ENCODE data around the gene PRKCA. TPM values are rescaled to one million over a fixed set of nuclear protein-coding genes. Genes with fewer than 3 reads are reported as not detected.

The PRKCA gene
- total and polyA plus RNA-seq, 3 experiments from 2014 or later: 1.8 to 74.1 (median 73.9) TPM

DNA sequence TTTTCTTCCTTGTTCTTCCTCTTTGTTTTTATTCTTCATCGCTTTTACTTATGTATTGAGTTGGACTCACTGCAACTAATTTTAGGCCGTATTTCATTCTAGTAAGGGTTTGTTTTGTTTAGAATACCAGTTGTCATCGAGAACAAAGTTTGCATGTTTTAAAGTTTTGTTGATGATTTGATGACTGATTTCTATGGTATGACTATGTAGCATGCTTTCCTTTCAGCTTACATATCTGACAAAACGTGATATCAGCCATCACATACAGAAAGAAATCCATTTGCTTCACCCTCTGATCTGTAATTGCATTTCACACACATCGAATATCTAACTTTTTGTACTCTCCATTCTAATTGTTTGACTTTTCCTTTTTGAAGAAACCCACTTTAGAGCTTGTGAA lies 4.0 kb downstream of the PRKCA start:
- peak overlapping the region in 6 of 7 donors; percentile 9 to 74 (median 42) for H3K4me3 Mint-ChIP-seq
- Histone ChIP-seq H3K36me3 (ENCODE audit: insufficient read depth, low read length) (no peaks in the 10 kb centered on the region), H3K4me1 (ENCODE audit: insufficient read depth, low read length) (peaks cover 55% of the 10 kb centered on the region), H3K9me3 (ENCODE audit: low read length) (no peaks in the 10 kb centered on the region), H3K27me3 (ENCODE audit: insufficient read depth, low read length, poor library complexity, severe bottlenecking) (no peaks in the 10 kb centered on the region), H3K27ac (ENCODE audit: low read depth, low read length) (no peak overlapping the region), H3K4me3 (ENCODE audit: low read length) (no peak overlapping the region)
- no peak for DNase-seq
- no peaks in the 10 kb centered on the region for H3K9me3 Mint-ChIP-seq
- POLR2A ChIA-PET: no interaction called here
- peaks cover 0 to 30% (median 3%) of the 10 kb centered on the region in 3 donors for H3K36me3 Mint-ChIP-seq
- no peaks in the 10 kb centered on the region for H3K27me3 Mint-ChIP-seq
- H3K4me1 Mint-ChIP-seq: peaks cover 49 to 81% (median 73%) of the 10 kb centered on the region in 3 donors
- CTCF ChIA-PET: no interaction called here
- peak overlapping the region in 6 of 8 donors; percentile 9 to 87 (median 55) for H3K27ac Mint-ChIP-seq

- peak overlapping the region in 1 of 7 donors; percentile 74 for H3K4me3 Mint-ChIP-seq
- Histone ChIP-seq H3K4me3 (ENCODE audit: low read length) (no peak overlapping the region), H3K36me3 (ENCODE audit: insufficient read depth, low read length) (no peaks in the 10 kb centered on the region), H3K9me3 (ENCODE audit: low read length) (no peaks in the 10 kb centered on the region), H3K27me3 (ENCODE audit: insufficient read depth, low read length, poor library complexity, severe bottlenecking) (no peaks in the 10 kb centered on the region), H3K4me1 (ENCODE audit: insufficient read depth, low read length) (peaks cover 57% of the 10 kb centered on the region), H3K27ac (ENCODE audit: low read depth, low read length) (no peak overlapping the region)
- peak overlapping the region in 3 of 8 donors; percentile 3 to 72 (median 41) for H3K27ac Mint-ChIP-seq
- DNase-seq: no peak
- H3K27me3 Mint-ChIP-seq: no peaks in the 10 kb centered on the region
- H3K4me1 Mint-ChIP-seq: peaks cover 48 to 81% (median 71%) of the 10 kb centered on the region in 3 donors
- ChIA-PET CTCF (no interaction called here), POLR2A (no interaction called here)
- no peaks in the 10 kb centered on the region for H3K9me3 Mint-ChIP-seq
- H3K36me3 Mint-ChIP-seq: peaks cover 0 to 27% (median 3%) of the 10 kb centered on the region in 3 donors
Observed at GRCh38 chr17:66307257-66307656, 4.8 kb downstream of the PRKCA start.

GRCh38 chr17:66308856-66309255 lies 6.4 kb downstream of the PRKCA start:
- no peak overlapping the region for H3K4me3 Mint-ChIP-seq

GRCh38 chr17:66309793-66310192 lies 7.4 kb downstream of the PRKCA start:
- DNase-seq: no peak
- Histone ChIP-seq H3K36me3 (ENCODE audit: insufficient read depth, low read length) (no peaks in the 10 kb centered on the region), H3K4me3 (ENCODE audit: low read length) (no peak overlapping the region), H3K4me1 (ENCODE audit: insufficient read depth, low read length) (peaks cover 74% of the 10 kb centered on the region), H3K27me3 (ENCODE audit: insufficient read depth, low read length, poor library complexity, severe bottlenecking) (no peaks in the 10 kb centered on the region), H3K27ac (ENCODE audit: low read depth, low read length) (no peak overlapping the region), H3K9me3 (ENCODE audit: low read length) (no peaks in the 10 kb centered on the region)
- H3K27me3 Mint-ChIP-seq: no peaks in the 10 kb centered on the region
- H3K9me3 Mint-ChIP-seq: no peaks in the 10 kb centered on the region
- CTCF ChIA-PET: interaction anchor here (0.6 to 0.7 kb wide), 2 partner anchors 225 to 679 kb away, joined by 3 read pairs; no protein-coding TSS in a partner anchor
- peaks cover 49 to 90% (median 75%) of the 10 kb centered on the region in 3 donors for H3K4me1 Mint-ChIP-seq
- POLR2A ChIA-PET: no interaction called here
- peaks cover 0 to 23% (median 4%) of the 10 kb centered on the region in 3 donors for H3K36me3 Mint-ChIP-seq
- H3K4me3 Mint-ChIP-seq: no peak overlapping the region
- no peak overlapping the region for H3K27ac Mint-ChIP-seq

More at GRCh38 chr17:66308856-66309255, 6.4 kb downstream of the PRKCA start:
- H3K27ac ChIP-seq (ENCODE audit: low read depth, low read length): no peak overlapping the region
- peaks cover 0 to 23% (median 4%) of the 10 kb centered on the region in 3 donors for H3K36me3 Mint-ChIP-seq
- no peaks in the 10 kb centered on the region for H3K27me3 ChIP-seq (ENCODE audit: insufficient read depth, low read length, poor library complexity, severe bottlenecking)
- ChIA-PET CTCF (no interaction called here), POLR2A (no interaction called here)
- H3K4me1 Mint-ChIP-seq: peaks cover 54 to 91% (median 82%) of the 10 kb centered on the region in 3 donors
- H3K27me3 Mint-ChIP-seq: no peaks in the 10 kb centered on the region
- H3K4me3 ChIP-seq (ENCODE audit: low read length): no peak overlapping the region
- no peaks in the 10 kb centered on the region for H3K9me3 ChIP-seq (ENCODE audit: low read length)
- no peaks in the 10 kb centered on the region for H3K9me3 Mint-ChIP-seq
- peaks cover 73% of the 10 kb centered on the region for H3K4me1 ChIP-seq (ENCODE audit: insufficient read depth, low read length)
- no peak for DNase-seq
- H3K27ac Mint-ChIP-seq: no peak overlapping the region
- H3K36me3 ChIP-seq (ENCODE audit: insufficient read depth, low read length): no peaks in the 10 kb centered on the region

GRCh38 chr17:66310528-66311148 lies 8.2 kb downstream of the PRKCA start:
- CTCF ChIA-PET: interaction anchor here (0.6 to 0.7 kb wide), 2 partner anchors 224 to 678 kb away, joined by 3 read pairs; no protein-coding TSS in a partner anchor
- POLR2A ChIA-PET: interaction anchor here (0.6 kb wide), 1 partner anchor 23 kb away, joined by 3 read pairs; no protein-coding TSS in a partner anchor
- H3K27ac Mint-ChIP-seq: peak overlapping the region in 5 of 8 donors; percentile 7 to 86 (median 19)
- H3K4me3 ChIP-seq (ENCODE audit: low read length): no peak overlapping the region
- no peak for DNase-seq
- H3K27ac ChIP-seq (ENCODE audit: low read depth, low read length): no peak overlapping the region
- H3K27me3 Mint-ChIP-seq: no peaks in the 10 kb centered on the region
- no peaks in the 10 kb centered on the region for H3K36me3 ChIP-seq (ENCODE audit: insufficient read depth, low read length)
- H3K9me3 ChIP-seq (ENCODE audit: low read length): no peaks in the 10 kb centered on the region
- peaks cover 44 to 83% (median 66%) of the 10 kb centered on the region in 3 donors for H3K4me1 Mint-ChIP-seq
- H3K27me3 ChIP-seq (ENCODE audit: insufficient read depth, low read length, poor library complexity, severe bottlenecking): no peaks in the 10 kb centered on the region
- peaks cover 0 to 23% (median 4%) of the 10 kb centered on the region in 3 donors for H3K36me3 Mint-ChIP-seq
- peaks cover 72% of the 10 kb centered on the region for H3K4me1 ChIP-seq (ENCODE audit: insufficient read depth, low read length)
- H3K4me3 Mint-ChIP-seq: no peak overlapping the region
- H3K9me3 Mint-ChIP-seq: no peaks in the 10 kb centered on the region

- Mint-ChIP-seq H3K27me3 (no peaks in the 10 kb centered on the region), H3K36me3 (peaks cover 0 to 19% (median 4%) of the 10 kb centered on the region in 3 donors), H3K27ac (no peak overlapping the region), H3K9me3 (no peaks in the 10 kb centered on the region), H3K4me1 (peaks cover 34 to 73% (median 54%) of the 10 kb centered on the region in 3 donors), H3K4me3 (no peak overlapping the region)
- H3K27me3 ChIP-seq (ENCODE audit: insufficient read depth, low read length, poor library complexity, severe bottlenecking): no peaks in the 10 kb centered on the region
- H3K4me3 ChIP-seq (ENCODE audit: low read length): no peak overlapping the region
- H3K27ac ChIP-seq (ENCODE audit: low read depth, low read length): no peak overlapping the region
- no peaks in the 10 kb centered on the region for H3K9me3 ChIP-seq (ENCODE audit: low read length)
- DNase-seq: no peak
- no peaks in the 10 kb centered on the region for H3K36me3 ChIP-seq (ENCODE audit: insufficient read depth, low read length)
- ChIA-PET CTCF (interaction anchor here (1.6 kb wide), 1 partner anchor 30 kb away, joined by 3 read pairs; no protein-coding TSS in a partner anchor), POLR2A (no interaction called here)
- H3K4me1 ChIP-seq (ENCODE audit: insufficient read depth, low read length): peaks cover 65% of the 10 kb centered on the region
Observed at GRCh38 chr17:66312912-66313311, 10.5 kb downstream of the PRKCA start.

DNA sequence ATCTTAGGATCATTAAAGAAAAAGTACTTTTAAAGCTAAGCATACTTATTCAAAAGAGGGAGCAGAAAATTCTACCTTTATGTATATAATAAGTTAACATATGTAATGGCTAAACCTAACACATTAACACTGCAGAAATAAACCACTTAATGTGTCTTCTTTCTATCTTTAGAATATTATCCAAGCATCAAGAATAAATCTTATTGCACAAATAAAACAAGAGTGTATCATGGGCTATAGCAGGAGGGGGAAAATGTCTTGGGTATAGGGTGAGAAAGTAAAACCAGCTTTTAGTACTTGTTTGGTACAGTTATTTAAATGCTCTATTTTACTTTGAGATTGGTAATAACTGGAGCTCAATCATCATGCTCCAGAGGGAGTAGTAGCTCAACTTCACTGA lies 10.9 kb downstream of the PRKCA start:
- no peaks in the 10 kb centered on the region for H3K36me3 ChIP-seq (ENCODE audit: insufficient read depth, low read length)
- no peaks in the 10 kb centered on the region for H3K27me3 ChIP-seq (ENCODE audit: insufficient read depth, low read length, poor library complexity, severe bottlenecking)
- POLR2A ChIA-PET: interaction anchor here (0.6 kb wide), 1 partner anchor 790 kb away, joined by 3 read pairs; no protein-coding TSS in a partner anchor
- Mint-ChIP-seq H3K4me3 (no peak overlapping the region), H3K27ac (no peak overlapping the region), H3K4me1 (peaks cover 32 to 73% (median 53%) of the 10 kb centered on the region in 3 donors), H3K9me3 (no peaks in the 10 kb centered on the region), H3K36me3 (peaks cover 0 to 19% (median 4%) of the 10 kb centered on the region in 3 donors), H3K27me3 (no peaks in the 10 kb centered on the region)
- H3K9me3 ChIP-seq (ENCODE audit: low read length): no peaks in the 10 kb centered on the region
- CTCF ChIA-PET: interaction anchor here (1.6 kb wide), 1 partner anchor 30 kb away, joined by 3 read pairs; no protein-coding TSS in a partner anchor
- H3K4me1 ChIP-seq (ENCODE audit: insufficient read depth, low read length): peaks cover 62% of the 10 kb centered on the region
- no peak overlapping the region for H3K4me3 ChIP-seq (ENCODE audit: low read length)
- DNase-seq: no peak
- no peak overlapping the region for H3K27ac ChIP-seq (ENCODE audit: low read depth, low read length)

DNA sequence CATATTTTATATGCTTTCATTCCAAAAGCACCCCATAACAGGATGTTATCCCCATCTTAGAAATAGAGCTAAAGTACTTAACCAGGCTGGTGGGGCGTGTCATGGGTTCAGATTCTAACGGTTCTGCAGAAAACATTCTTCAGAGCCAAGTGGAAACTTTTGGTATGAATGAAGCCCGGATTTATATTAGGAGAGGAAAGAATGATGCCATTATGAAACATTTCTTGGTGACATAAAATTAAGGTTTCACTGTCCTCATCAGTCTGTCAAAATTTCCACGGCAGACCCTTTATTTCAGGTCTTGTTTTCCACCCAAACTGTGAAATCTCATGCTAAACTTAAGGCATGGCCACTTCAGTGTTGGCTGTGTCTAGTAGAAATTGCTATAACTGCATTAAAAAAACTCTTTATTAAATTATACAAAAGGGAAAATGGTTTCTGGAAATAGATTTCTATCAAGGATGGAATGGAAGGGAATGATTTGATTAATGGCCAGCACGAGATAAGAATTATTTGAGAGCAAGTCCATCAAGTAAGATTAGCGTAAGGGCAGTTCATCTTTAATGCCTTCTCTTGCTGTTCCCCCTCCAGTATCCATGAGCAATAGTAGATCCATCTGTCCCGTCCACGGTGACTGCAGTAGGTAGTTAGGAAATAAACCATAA lies 11.7 kb downstream of the PRKCA start:
- Histone ChIP-seq H3K27me3 (ENCODE audit: insufficient read depth, low read length, poor library complexity, severe bottlenecking) (no peaks in the 10 kb centered on the region), H3K4me3 (ENCODE audit: low read length) (no peak overlapping the region), H3K9me3 (ENCODE audit: low read length) (no peaks in the 10 kb centered on the region), H3K36me3 (ENCODE audit: insufficient read depth, low read length) (no peaks in the 10 kb centered on the region), H3K27ac (ENCODE audit: low read depth, low read length) (no peak overlapping the region), H3K4me1 (ENCODE audit: insufficient read depth, low read length) (peaks cover 59% of the 10 kb centered on the region)
- H3K4me3 Mint-ChIP-seq: no peak overlapping the region
- H3K27me3 Mint-ChIP-seq: no peaks in the 10 kb centered on the region
- H3K9me3 Mint-ChIP-seq: no peaks in the 10 kb centered on the region
- no peak for DNase-seq
- ChIA-PET POLR2A (interaction anchor here (0.6 kb wide), 1 partner anchor 791 kb away, joined by 3 read pairs; no protein-coding TSS in a partner anchor), CTCF (no interaction called here)
- H3K27ac Mint-ChIP-seq: peak overlapping the region in 1 of 8 donors; percentile 52
- peaks cover 0 to 13% (median 4%) of the 10 kb centered on the region in 3 donors for H3K36me3 Mint-ChIP-seq
- peaks cover 29 to 66% (median 49%) of the 10 kb centered on the region in 3 donors for H3K4me1 Mint-ChIP-seq

Data from CD8-positive, alpha-beta memory T cell (primary cell).